Fibroblast of lung (primary cell): ENCODE results near the gene SEPTIN8. TPM values are rescaled to one million over a fixed set of nuclear protein-coding genes. Genes with fewer than 3 reads are reported as not detected.

Source experiments
- DNase-seq, 2 donors: peaks; one replicate each; pipeline versions ENCODE4 v3.0.0 to v3.0.0-alpha.2; 2010; ENCODE audit warnings: low read depth in 2 of 2
- H2AFZ ChIP-seq: 2 replicates; pipeline ENCODE4 v1.5.1; 2012; ENCODE audit warnings: low read length, control low read depth, inconsistent platforms
- H3K27ac ChIP-seq: 2 replicates; pipeline ENCODE4 v1.5.1; 2011; ENCODE audit warnings: low read length, control low read depth; ENCODE audit not compliant: insufficient read depth
- H3K27me3 ChIP-seq: 2 replicates; pipeline ENCODE4 v1.5.1; 2011; ENCODE audit warnings: mild to moderate bottlenecking, low read length; ENCODE audit not compliant: control insufficient read depth, insufficient read depth
- H3K36me3 ChIP-seq: 2 replicates; pipeline ENCODE4 v1.5.1; 2011; ENCODE audit warnings: low read length; ENCODE audit not compliant: control insufficient read depth, insufficient read depth
- H3K4me1 ChIP-seq: 2 replicates; pipeline ENCODE4 v1.5.1; 2011; ENCODE audit warnings: low read length; ENCODE audit not compliant: control insufficient read depth, insufficient read depth; ENCODE audit errors: extremely low read depth
- H3K4me2 ChIP-seq: 2 replicates; pipeline ENCODE4 v1.5.1; 2011; ENCODE audit warnings: low read length, control low read depth; ENCODE audit not compliant: insufficient read depth; ENCODE audit errors: extremely low read depth
- H3K4me3 ChIP-seq, 4 experiments: fragments of 200-600 bp in 1 of 4; sonication (generic) in 1 of 4; replicated peaks in 1 of 4; 2 replicates each; pipeline ENCODE4 v1.5.1; 2011 to 2016; ENCODE audit warnings: low read length in 4 of 4, low read depth in 3 of 4, mild to moderate bottlenecking in 3 of 4, control low read depth in 2 of 4, inconsistent platforms in 1 of 4, mixed read lengths in 1 of 4; ENCODE audit not compliant: insufficient read depth in 1 of 4; ENCODE audit errors: control extremely low read depth in 1 of 4
- H3K79me2 ChIP-seq: 2 replicates; pipeline ENCODE4 v1.5.1; 2012; ENCODE audit warnings: mild to moderate bottlenecking, low read length, inconsistent platforms; ENCODE audit not compliant: control insufficient read depth, insufficient read depth
- H3K9ac ChIP-seq: 2 replicates; pipeline ENCODE4 v1.5.1; 2011; ENCODE audit warnings: mild to moderate bottlenecking, low read length, control low read depth; ENCODE audit not compliant: insufficient read depth
- H3K9me3 ChIP-seq: 2 replicates; pipeline ENCODE4 v1.5.1; 2012; ENCODE audit warnings: low read depth, low read length; ENCODE audit not compliant: control insufficient read depth, insufficient read depth
- H4K20me1 ChIP-seq: 2 replicates; pipeline ENCODE4 v1.5.1; 2011; ENCODE audit warnings: low read length; ENCODE audit not compliant: control insufficient read depth, insufficient read depth; ENCODE audit errors: extremely low read depth
- EZH2 ChIP-seq: IDR thresholded peaks from 2 replicates; pipeline ENCODE4 v1.5.1; 2012; ENCODE audit warnings: low read length, control low read depth, mild to moderate bottlenecking; ENCODE audit errors: missing control alignments
- polyA plus RNA-seq, 2 donors: library from polyadenylated mRNA; depleted of rRNA in 1 of 2; stranded (reverse) in 1 of 2; unstranded in 1 of 2; fragments of >200 nt; gene quantifications; 2 replicates each; pipeline ENCODE4 v1.2.1, GENCODE V29; 2011 to 2012; ENCODE audit warnings: missing spikeins in 1 of 2
- total RNA-seq: library from RNA; depleted of rRNA; stranded (reverse); fragments of >200 nt; gene quantifications from 2 replicates; pipeline ENCODE4 v1.2.1, GENCODE V29; 2014
- TF ChIP-seq, protein P1 (sequence below), 2 donors: IDR thresholded peaks in 1 of 2; conservative IDR thresholded peaks in 1 of 2; 1 replicate in 1 of 2; 2 replicates in 1 of 2; pipeline ENCODE4 v1.5.1; 2011 to 2012; ENCODE audit warnings: low read length in 2 of 2, control low read depth in 1 of 2, inconsistent platforms in 1 of 2, low read depth in 1 of 2, mild to moderate bottlenecking in 1 of 2

The SEPTIN8 gene
- total and polyA plus RNA-seq, 2 donors (not counting 1 experiment from before 2014, with no cell fraction given) = 62.1 to 64.2 TPM

DNA sequence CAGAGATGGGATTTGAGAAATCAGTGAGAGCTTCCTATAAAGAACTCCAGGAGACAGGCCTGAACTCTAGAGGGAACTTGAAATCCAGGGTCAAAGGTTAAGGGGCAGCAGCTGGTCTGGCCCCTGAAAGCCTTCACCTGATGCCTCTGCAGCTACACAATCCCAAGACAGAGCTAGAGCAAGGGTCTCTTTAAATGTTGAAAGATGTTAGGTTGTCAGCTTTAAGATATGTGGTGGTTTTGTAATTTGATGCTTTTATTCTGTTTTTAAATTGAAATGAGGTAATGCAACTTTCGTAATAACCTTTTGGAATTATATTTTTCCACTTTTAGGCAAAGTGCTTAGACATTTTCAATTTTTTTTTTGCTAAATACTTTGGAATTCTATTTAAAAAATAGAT lies 38.4 kb upstream of the SEPTIN8 start:
- Histone ChIP-seq H3K9ac (no peak overlapping the region), H2AFZ (no peak overlapping the region), H3K4me1 (no peaks in the 10 kb centered on the region), H3K27me3 (peaks cover 28% of the 10 kb centered on the region), H3K27ac (no peak overlapping the region), H3K9me3 (no peaks in the 10 kb centered on the region), H3K36me3 (no peaks in the 10 kb centered on the region), H3K4me2 (no peak overlapping the region), H3K4me3 (no peak overlapping the region), H3K79me2 (no peaks in the 10 kb centered on the region), H4K20me1 (no peaks in the 10 kb centered on the region)
- no peak for TF ChIP-seq EZH2
- TF ChIP-seq, protein P1, sequence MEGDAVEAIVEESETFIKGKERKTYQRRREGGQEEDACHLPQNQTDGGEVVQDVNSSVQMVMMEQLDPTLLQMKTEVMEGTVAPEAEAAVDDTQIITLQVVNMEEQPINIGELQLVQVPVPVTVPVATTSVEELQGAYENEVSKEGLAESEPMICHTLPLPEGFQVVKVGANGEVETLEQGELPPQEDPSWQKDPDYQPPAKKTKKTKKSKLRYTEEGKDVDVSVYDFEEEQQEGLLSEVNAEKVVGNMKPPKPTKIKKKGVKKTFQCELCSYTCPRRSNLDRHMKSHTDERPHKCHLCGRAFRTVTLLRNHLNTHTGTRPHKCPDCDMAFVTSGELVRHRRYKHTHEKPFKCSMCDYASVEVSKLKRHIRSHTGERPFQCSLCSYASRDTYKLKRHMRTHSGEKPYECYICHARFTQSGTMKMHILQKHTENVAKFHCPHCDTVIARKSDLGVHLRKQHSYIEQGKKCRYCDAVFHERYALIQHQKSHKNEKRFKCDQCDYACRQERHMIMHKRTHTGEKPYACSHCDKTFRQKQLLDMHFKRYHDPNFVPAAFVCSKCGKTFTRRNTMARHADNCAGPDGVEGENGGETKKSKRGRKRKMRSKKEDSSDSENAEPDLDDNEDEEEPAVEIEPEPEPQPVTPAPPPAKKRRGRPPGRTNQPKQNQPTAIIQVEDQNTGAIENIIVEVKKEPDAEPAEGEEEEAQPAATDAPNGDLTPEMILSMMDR (conservative IDR thresholded peaks at IDR 0.05 in 1 of 2, IDR thresholded peaks at IDR 0.05 in 1 of 2; ENCODE audit: low read depth in 1 of 2, low read length in 2 of 2) = no peak
- DNase-seq = peak in 1 of 2 donors; percentile 66

DNA sequence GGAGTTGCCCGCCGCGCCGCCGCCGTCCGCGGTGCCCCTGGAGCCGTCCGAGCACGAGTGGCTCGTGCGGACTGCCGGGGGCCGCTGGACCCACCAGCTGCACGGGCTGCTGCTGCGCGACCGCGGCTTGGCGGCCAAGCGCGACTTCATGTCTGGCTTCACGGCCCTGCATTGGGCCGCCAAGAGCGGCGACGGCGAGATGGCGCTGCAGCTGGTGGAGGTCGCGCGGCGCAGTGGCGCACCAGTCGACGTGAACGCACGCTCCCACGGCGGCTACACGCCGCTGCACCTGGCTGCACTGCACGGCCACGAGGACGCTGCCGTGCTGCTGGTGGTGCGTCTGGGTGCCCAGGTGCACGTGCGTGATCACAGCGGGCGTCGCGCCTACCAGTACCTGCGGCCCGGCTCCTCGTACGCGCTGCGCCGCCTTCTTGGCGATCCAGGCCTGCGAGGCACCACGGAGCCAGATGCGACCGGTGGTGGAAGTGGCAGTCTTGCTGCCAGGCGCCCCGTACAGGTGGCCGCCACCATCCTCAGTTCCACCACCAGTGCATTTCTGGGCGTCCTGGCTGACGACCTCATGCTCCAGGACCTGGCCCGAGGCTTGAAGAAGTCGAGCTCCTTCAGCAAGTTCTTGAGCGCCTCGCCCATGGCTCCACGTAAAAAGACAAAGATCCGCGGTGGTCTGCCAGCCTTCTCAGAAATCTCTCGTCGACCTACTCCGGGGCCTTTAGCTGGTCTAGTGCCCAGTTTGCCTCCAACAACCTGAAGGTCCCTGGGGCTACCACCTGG lies 37.7 kb upstream of the SEPTIN8 start:
- Histone ChIP-seq H2AFZ (no peak overlapping the region), H3K9ac (no peak overlapping the region), H3K9me3 (no peaks in the 10 kb centered on the region), H3K4me1 (no peaks in the 10 kb centered on the region), H3K27me3 (peaks cover 28% of the 10 kb centered on the region), H4K20me1 (no peaks in the 10 kb centered on the region), H3K4me3 (no peak overlapping the region), H3K36me3 (no peaks in the 10 kb centered on the region), H3K79me2 (no peaks in the 10 kb centered on the region), H3K27ac (no peak overlapping the region), H3K4me2 (no peak overlapping the region)
- TF ChIP-seq, protein P1 (conservative IDR thresholded peaks at IDR 0.05 in 1 of 2, IDR thresholded peaks at IDR 0.05 in 1 of 2; ENCODE audit: low read depth in 1 of 2, low read length in 2 of 2) = no peak
- no peak for TF ChIP-seq EZH2
- no peak for DNase-seq

DNA sequence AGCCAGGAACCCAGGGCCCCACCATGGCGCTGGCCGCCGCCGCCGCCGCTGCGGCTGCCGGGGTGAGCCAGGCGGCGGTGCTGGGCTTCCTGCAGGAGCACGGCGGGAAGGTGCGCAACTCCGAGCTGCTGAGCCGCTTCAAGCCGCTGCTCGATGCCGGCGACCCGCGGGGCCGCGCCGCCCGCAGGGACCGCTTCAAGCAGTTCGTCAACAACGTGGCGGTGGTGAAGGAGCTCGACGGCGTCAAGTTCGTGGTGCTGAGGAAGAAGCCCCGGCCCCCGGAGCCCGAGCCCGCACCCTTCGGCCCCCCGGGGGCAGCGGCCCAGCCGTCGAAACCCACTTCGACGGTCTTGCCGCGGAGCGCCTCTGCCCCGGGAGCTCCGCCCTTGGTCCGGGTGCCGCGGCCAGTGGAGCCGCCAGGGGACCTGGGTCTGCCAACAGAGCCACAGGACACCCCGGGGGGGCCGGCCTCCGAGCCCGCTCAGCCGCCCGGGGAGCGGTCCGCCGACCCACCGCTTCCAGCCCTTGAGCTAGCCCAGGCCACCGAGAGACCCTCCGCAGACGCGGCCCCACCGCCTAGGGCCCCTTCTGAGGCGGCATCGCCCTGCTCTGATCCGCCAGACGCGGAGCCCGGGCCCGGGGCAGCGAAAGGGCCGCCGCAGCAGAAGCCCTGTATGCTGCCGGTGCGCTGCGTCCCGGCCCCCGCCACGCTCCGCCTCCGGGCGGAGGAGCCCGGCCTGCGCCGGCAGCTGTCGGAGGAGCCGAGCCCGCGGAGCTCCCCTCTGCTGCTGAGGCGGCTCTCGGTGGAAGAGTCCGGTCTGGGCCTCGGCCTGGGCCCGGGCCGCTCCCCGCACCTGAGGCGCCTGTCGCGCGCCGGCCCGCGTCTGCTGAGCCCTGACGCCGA lies 36.8 kb upstream of the SEPTIN8 start:
- Histone ChIP-seq H2AFZ (no peak overlapping the region), H3K36me3 (no peaks in the 10 kb centered on the region), H4K20me1 (no peaks in the 10 kb centered on the region), H3K4me2 (no peak overlapping the region), H3K79me2 (no peaks in the 10 kb centered on the region), H3K9me3 (no peaks in the 10 kb centered on the region), H3K27me3 (peaks cover 28% of the 10 kb centered on the region), H3K4me3 (peak overlapping the region in 1 of 4 experiments; percentile 16), H3K9ac (no peak overlapping the region), H3K27ac (no peak overlapping the region), H3K4me1 (no peaks in the 10 kb centered on the region)
- DNase-seq = peak in 1 of 2 donors; percentile 29
- peak; percentile 84 for TF ChIP-seq EZH2
- TF ChIP-seq, protein P1 (conservative IDR thresholded peaks at IDR 0.05 in 1 of 2, IDR thresholded peaks at IDR 0.05 in 1 of 2; ENCODE audit: low read depth in 1 of 2, low read length in 2 of 2) = no peak
